IMR-90 (cell line): Measurements from ENCODE around the gene PRR16. TPM values are rescaled to one million over a fixed set of nuclear protein-coding genes. Genes with fewer than 3 reads are reported as not detected.

Experiments used
- ATAC-seq: fragments of 200-7000 bp; cut with Tn5 transposase; 2 replicates; pipeline ENCODE4 v1.9.1; 2020; ENCODE audit warnings: low read depth, mild to moderate bottlenecking, moderate library complexity
- BruUV-seq: library from RNA; stranded (reverse); fragments of 400-500 nt; replicated peaks from 2 replicates; lab custom pipeline; 2021; lab: Mats Ljungman, UMichigan
- CTCF ChIA-PET: fragments of 300-600 bp; formaldehyde crosslinking; extraction: SDS; loops from one replicate; lab custom pipeline; 2021; ENCODE audit warnings: antibody characterized with exemption; lab: Yijun Ruan, JAX
- POLR2A ChIA-PET: fragments of 300-600 bp; sonication (Branson Sonifier 250); formaldehyde crosslinking; loops from one replicate; lab custom pipeline; 2022; ENCODE audit warnings: antibody characterized with exemption; ENCODE audit not compliant: unreplicated experiment; lab: Charles Lee
- DNase-seq: peaks from one replicate; pipeline ENCODE4 v3.0.0; 2013
- H2AFZ ChIP-seq: replicated peaks from 2 replicates; pipeline ENCODE3; 2013; ENCODE audit warnings: low read length, mild to moderate bottlenecking; ENCODE audit not compliant: poor library complexity
- H2AK5ac ChIP-seq: 2 replicates; pipeline ENCODE4 v1.6.1; 2013; ENCODE audit warnings: low read depth, low read length, inconsistent platforms
- H2AK9ac ChIP-seq: replicated peaks from 2 replicates; pipeline ENCODE3; 2013; ENCODE audit warnings: mild to moderate bottlenecking, low read depth, low read length, moderate library complexity; ENCODE audit not compliant: poor library complexity
- H2BK120ac ChIP-seq: 2 replicates; pipeline ENCODE4 v1.6.1; 2013; ENCODE audit warnings: low read depth, low read length, inconsistent platforms
- H2BK15ac ChIP-seq: 3 replicates; pipeline ENCODE4 v1.6.1; 2013; ENCODE audit warnings: low read depth, low read length, inconsistent platforms
- H2BK20ac ChIP-seq: 2 replicates; pipeline ENCODE4 v1.6.1; 2013; ENCODE audit warnings: low read depth, mild to moderate bottlenecking, inconsistent platforms, low read length, moderate library complexity
- H2BK5ac ChIP-seq: 2 replicates; pipeline ENCODE4 v1.6.1; 2013; ENCODE audit warnings: mild to moderate bottlenecking, low read depth, low read length, inconsistent platforms; ENCODE audit not compliant: poor library complexity, severe bottlenecking
- H3K14ac ChIP-seq: replicated peaks from 2 replicates; pipeline ENCODE4 v1.6.1; 2013; ENCODE audit warnings: low read depth, low read length, inconsistent platforms
- H3K18ac ChIP-seq: 2 replicates; pipeline ENCODE4 v1.6.1; 2013; ENCODE audit warnings: low read depth, low read length, control low read depth
- H3K23ac ChIP-seq: 2 replicates; pipeline ENCODE4 v1.6.1; 2013; ENCODE audit warnings: low read depth, low read length, inconsistent platforms
- H3K27ac ChIP-seq: 2 replicates; pipeline ENCODE4 v1.5.1; 2013; ENCODE audit warnings: mild to moderate bottlenecking, control low read depth, low read length; ENCODE audit not compliant: insufficient read depth
- H3K27me3 ChIP-seq: 2 replicates; pipeline ENCODE4 v1.6.1; 2013; ENCODE audit warnings: low read length; ENCODE audit not compliant: control insufficient read depth, insufficient read depth
- H3K36me3 ChIP-seq: 2 replicates; pipeline ENCODE4 v1.6.1; 2013; ENCODE audit warnings: low read length, mixed read lengths; ENCODE audit not compliant: control insufficient read depth, insufficient read depth
- H3K4ac ChIP-seq: 2 replicates; pipeline ENCODE4 v1.6.1; 2013; ENCODE audit warnings: low read depth, low read length, inconsistent platforms
- H3K4me1 ChIP-seq: 2 replicates; pipeline ENCODE4 v1.6.1; 2013; ENCODE audit warnings: low read length, mixed read lengths; ENCODE audit not compliant: control insufficient read depth, insufficient read depth
- H3K4me2 ChIP-seq: 2 replicates; pipeline ENCODE4 v1.6.1; 2013; ENCODE audit warnings: low read depth, mild to moderate bottlenecking, control low read depth, low read length, moderate library complexity
- H3K4me3 ChIP-seq: 2 replicates; pipeline ENCODE4 v1.5.1; 2013; ENCODE audit warnings: low read depth, mild to moderate bottlenecking, control low read depth, low read length, moderate library complexity; ENCODE audit not compliant: insufficient read depth
- H3K56ac ChIP-seq: 2 replicates; pipeline ENCODE4 v1.6.1; 2013; ENCODE audit warnings: low read length, inconsistent platforms; ENCODE audit not compliant: insufficient read depth; ENCODE audit errors: extremely low read depth
- H3K79me1 ChIP-seq, 2 experiments: 2 replicates each; pipeline ENCODE4 v1.6.1; 2013; ENCODE audit warnings: low read length in 2 of 2, inconsistent platforms in 1 of 2, low read depth in 1 of 2
- H3K9ac ChIP-seq: 2 replicates; pipeline ENCODE4 v1.6.1; 2013; ENCODE audit warnings: low read depth, low read length, control low read depth
- H3K9me1 ChIP-seq: 2 replicates; pipeline ENCODE4 v1.6.1; 2013; ENCODE audit warnings: low read length, inconsistent platforms; ENCODE audit not compliant: insufficient read depth
- H3K9me3 ChIP-seq: 2 replicates; pipeline ENCODE4 v1.6.1; 2013; ENCODE audit warnings: low read length; ENCODE audit not compliant: control insufficient read depth, insufficient read depth
- H4K20me1 ChIP-seq: 2 replicates; pipeline ENCODE4 v1.6.1; 2013; ENCODE audit warnings: low read length, inconsistent platforms; ENCODE audit not compliant: insufficient read depth
- H4K5ac ChIP-seq: 2 replicates; pipeline ENCODE4 v1.6.1; 2013; ENCODE audit warnings: mild to moderate bottlenecking, low read depth, low read length, control low read depth
- H4K8ac ChIP-seq, 2 experiments: 2 replicates each; pipeline ENCODE4 v1.6.1; 2013; ENCODE audit warnings: low read depth in 2 of 2, low read length in 2 of 2, control low read depth in 1 of 2, inconsistent platforms in 1 of 2
- H4K91ac ChIP-seq: 2 replicates; pipeline ENCODE4 v1.6.1; 2013; ENCODE audit warnings: low read depth, low read length, inconsistent platforms; ENCODE audit not compliant: insufficient read depth
- BHLHE40 ChIP-seq: fragments of 150-350 bp; IDR thresholded peaks from 2 replicates; pipeline ENCODE4 v1.6.1; 2016; ENCODE audit warnings: mild to moderate bottlenecking, low read depth, low read length
- CEBPB ChIP-seq: IDR thresholded peaks from 2 replicates; pipeline ENCODE4 v1.6.1; 2012; ENCODE audit warnings: low read depth, low read length, improper control_type of control experiment
- CTCF ChIP-seq: conservative IDR thresholded peaks from 2 replicates; pipeline ENCODE4 v1.5.1; 2012; ENCODE audit warnings: mild to moderate bottlenecking, low read depth, low read length, improper control_type of control experiment
- SMC3 ChIP-seq: fragments of 150-350 bp; IDR thresholded peaks from 2 replicates; pipeline ENCODE4 v1.6.1; 2016; ENCODE audit warnings: low read depth, mild to moderate bottlenecking, antibody characterized with exemption, low read length, moderate library complexity
- WGBS, 2 experiments: methylation state at CpG; one replicate each; pipeline versions ENCODE4 v1.1.5 to v1.1.7; 2013; ENCODE audit warnings: missing lambda C conversion rate in 2 of 2; ENCODE audit not compliant: insufficient read length in 1 of 2; ENCODE audit errors: extremely low coverage in 2 of 2; 5-methylcytosine and 5-hydroxymethylcytosine counted together
- dilution Hi-C: fragments of 300-500 bp; cut with HindIII; formaldehyde crosslinking; loops from one replicate; pipeline ENCODE4 v1.14.3; 2018; ENCODE audit warnings: low sequenced_read_pairs; ENCODE audit not compliant: unreplicated experiment
- in situ Hi-C: fragments of 300-500 bp; cut with MboI; formaldehyde crosslinking; loops from 3 replicates; pipeline ENCODE4 v1.14.3; 2019; ENCODE audit warnings: low sequenced_read_pairs, inconsistent platforms, mixed read lengths
- intact Hi-C: fragments of 100-400 bp; cut with micrococcal nuclease; formaldehyde crosslinking; loops from 2 replicates; pipeline ENCODE4 v1.10.0; 2022
- polyA plus RNA-seq, 3 experiments: library from polyadenylated mRNA; depleted of rRNA; stranded (reverse); fragments of >200 nt; gene quantifications; 2 replicates each; pipeline ENCODE4 v1.2.3, GENCODE V29; 2012; ENCODE audit warnings: low replicate concordance in 1 of 3
- total RNA-seq: library from RNA; depleted of rRNA; stranded (reverse); fragments of >200 nt; gene quantifications from 2 replicates; pipeline ENCODE4 v1.2.3, GENCODE V29; 2012

Gene PRR16
- total and polyA plus RNA-seq, 2 of the 4 experiments (the other 2 are of a cell fraction) = 9.9 to 45.2 TPM

DNA sequence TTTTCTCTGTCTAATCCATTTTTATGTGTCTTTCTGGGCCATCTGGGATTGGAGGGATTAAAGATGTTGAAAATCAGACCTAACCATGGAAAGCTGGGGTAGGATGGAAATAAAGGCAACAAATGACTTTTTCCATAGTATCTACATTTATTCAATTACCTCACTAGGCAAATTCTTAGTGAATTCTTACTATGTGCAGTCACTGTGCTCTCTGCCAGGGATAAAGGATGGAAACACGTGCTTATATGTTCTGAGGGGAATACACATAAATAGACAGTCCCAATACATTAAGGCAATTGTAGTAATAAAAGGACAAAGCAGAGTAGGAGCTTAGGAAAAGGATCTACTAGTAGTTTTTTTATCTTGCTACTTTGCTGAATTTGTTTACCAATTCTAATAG is 214.2 kb downstream of the PRR16 start:
- H2BK5ac ChIP-seq = peak overlapping the region; percentile 11
- ChIA-PET CTCF (interaction anchor here (1.6 kb wide), 1 partner anchor 15 kb away, joined by 3 read pairs; no protein-coding TSS in a partner anchor), POLR2A (interaction anchor here (0.7 kb wide), 1 partner anchor 38 kb away, joined by 3 read pairs; no protein-coding TSS in a partner anchor)
- H4K20me1 ChIP-seq = no peaks in the 10 kb centered on the region
- H3K4ac ChIP-seq = peak overlapping the region; percentile 65; the same call in 1 of the 2 replicates
- no peaks in the 10 kb centered on the region for H3K27me3 ChIP-seq
- H3K14ac ChIP-seq = peak overlapping the region; percentile 80; the same call in 1 of the 2 replicates
- no peak overlapping the region for H3K27ac ChIP-seq
- peaks cover 9% of the 10 kb centered on the region; the same call in 1 of the 2 replicates for H3K4me1 ChIP-seq
- peak; percentile 72; the same call in 1 of the 2 replicates for TF ChIP-seq BHLHE40
- TF ChIP-seq CEBPB = no peak
- no peak for TF ChIP-seq CTCF
- TF ChIP-seq SMC3 = no peak
- no CpG with 5 or more reads among the region's 1 CpG for WGBS, 2 experiments
- no peaks in the 10 kb centered on the region for H3K36me3 ChIP-seq
- no peak overlapping the region for H2AK9ac ChIP-seq
- peak overlapping the region; percentile 19; the same call in 1 of the 2 replicates for H3K4me2 ChIP-seq
- no peak overlapping the region for H3K4me3 ChIP-seq
- H2BK20ac ChIP-seq = no peak overlapping the region; the same call in 1 of the 2 replicates
- 0 out of 2 replicates have a peak, but pooled peaks cover 3% of the 10 kb centered on the region for H3K9me1 ChIP-seq
- H4K5ac ChIP-seq = peak overlapping the region; percentile 71; the same call in 1 of the 2 replicates
- no peak overlapping the region for H3K9ac ChIP-seq
- H2AK5ac ChIP-seq = no peak overlapping the region
- no peak overlapping the region for H3K23ac ChIP-seq
- BruUV-seq = no TSS peak
- intact Hi-C loops (loop anchor here (10.0 kb wide), 1 partner anchor 163 kb away; no protein-coding TSS in a partner anchor), dilution Hi-C loops (no loop called here), in situ Hi-C loops (no loop called here)
- H3K9me3 ChIP-seq = no peaks in the 10 kb centered on the region
- no peak overlapping the region for H2BK15ac ChIP-seq
- 0 out of 2 replicates have a peak overlapping the region, but pooled peaks have one; percentile 43 for H4K91ac ChIP-seq
- ATAC-seq (peak; percentile 71), DNase-seq (peak; percentile 74)
- H3K18ac ChIP-seq = peak overlapping the region; percentile 76; the same call in 1 of the 2 replicates
- no peak overlapping the region for H2AFZ ChIP-seq
- H3K56ac ChIP-seq = no peak overlapping the region
- peak overlapping the region; percentile 66 for H2BK120ac ChIP-seq
- peaks cover 3 to 18% of the 10 kb centered on the region in 2 experiments; a peak in 2 of 4 replicates for H3K79me1 ChIP-seq
- H4K8ac ChIP-seq = peak overlapping the region in 1 of 2 experiments; percentile 58; a peak in 1 of 4 replicates
